GM19463 (cell line): ENCODE measurements around the gene TRIM47.
"Not testable (repeated sequence)": the region's sequence is repeated elsewhere in the genome, so short reads cannot be mapped to it uniquely, and the experiment has no call there.

ENCODE experiments used
- ATAC-seq: cut with Tn5 transposase; IDR thresholded peaks from one replicate; pipeline ENCODE4 v1.9.1; 2021; ENCODE audit warnings: mild to moderate bottlenecking, moderate library complexity; ENCODE audit not compliant: unreplicated experiment

TRIM47 gene

DNA sequence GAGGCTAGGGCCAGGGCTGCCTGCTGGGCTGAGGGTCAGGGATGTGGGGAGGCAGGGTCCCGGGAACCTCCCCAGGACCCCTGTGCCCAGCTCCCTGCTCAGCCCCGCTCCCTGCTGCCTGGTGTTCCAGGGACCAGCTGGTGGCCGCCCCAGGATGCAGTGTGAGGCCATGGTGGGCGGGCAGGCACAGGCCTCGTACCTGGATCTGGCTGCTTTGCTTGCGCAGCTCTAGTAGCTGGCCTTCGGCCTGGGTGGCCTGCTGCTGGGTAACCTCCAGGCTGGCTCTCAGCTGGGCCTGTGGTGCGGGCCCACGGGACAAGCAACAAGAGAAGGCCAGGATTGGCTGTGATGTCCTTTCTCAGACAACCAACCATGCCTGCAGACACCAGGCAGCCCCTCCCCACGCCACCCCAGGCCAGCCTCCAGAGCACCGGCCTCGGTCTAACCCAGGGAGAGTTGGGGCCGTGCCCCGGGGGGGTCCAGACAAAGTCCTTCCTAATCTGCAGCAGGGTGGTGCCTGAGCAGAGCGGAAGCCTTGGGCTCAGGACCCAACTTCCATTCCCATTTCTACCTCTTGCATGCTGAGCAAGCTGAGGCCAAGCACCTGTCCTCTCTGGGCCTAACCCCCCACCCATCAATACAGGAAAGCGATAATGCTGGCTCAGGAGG lies 14.3 kb upstream of the TRIM47 start:
- no peak for ATAC-seq

DNA sequence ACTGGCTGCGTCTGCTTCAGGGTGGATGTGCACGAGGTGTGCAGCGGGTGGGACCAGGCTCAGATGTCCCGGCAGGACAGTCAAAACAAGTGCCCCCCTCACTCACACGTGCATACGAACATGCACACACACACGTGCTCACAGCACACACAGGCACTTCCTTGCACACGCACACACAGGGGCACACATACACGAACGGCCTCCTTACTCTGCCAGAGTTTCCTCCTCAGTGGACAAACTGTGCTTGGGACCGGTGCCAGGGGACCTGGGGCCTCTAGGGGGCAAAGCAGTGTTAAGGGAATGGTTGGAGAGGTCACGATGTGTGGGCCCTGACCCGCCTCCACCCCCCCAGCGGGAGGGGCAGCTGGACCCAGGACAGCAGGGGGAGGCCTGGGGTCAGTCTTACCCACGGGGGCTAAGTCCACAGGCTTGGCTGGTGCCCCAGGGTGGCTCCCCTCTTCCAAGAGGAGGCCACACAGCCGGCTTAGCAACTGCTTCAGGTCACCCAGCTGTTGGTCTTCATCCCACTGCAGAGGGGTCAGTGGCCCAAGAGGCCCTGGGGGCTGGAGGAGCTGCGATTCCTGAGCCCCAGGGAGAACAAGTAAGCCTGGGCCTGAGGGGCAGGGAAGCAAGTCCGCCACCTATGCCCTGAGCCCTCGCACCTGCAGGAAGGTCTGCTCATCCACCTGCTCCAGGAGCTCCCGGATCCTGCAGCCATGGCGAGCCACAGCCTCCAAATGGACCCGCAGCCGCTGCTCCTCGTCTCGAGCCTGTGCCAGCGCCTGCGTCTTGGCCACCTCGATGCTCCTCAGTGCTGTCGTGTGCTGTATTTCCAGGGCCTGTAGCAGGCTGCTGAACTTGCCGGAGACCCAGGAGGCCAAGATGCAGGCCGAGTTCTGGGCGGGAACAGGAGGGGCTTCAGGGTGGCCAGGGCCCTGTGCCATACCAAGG lies 13.5 kb upstream of the TRIM47 start:
- ATAC-seq, result no peak

DNA sequence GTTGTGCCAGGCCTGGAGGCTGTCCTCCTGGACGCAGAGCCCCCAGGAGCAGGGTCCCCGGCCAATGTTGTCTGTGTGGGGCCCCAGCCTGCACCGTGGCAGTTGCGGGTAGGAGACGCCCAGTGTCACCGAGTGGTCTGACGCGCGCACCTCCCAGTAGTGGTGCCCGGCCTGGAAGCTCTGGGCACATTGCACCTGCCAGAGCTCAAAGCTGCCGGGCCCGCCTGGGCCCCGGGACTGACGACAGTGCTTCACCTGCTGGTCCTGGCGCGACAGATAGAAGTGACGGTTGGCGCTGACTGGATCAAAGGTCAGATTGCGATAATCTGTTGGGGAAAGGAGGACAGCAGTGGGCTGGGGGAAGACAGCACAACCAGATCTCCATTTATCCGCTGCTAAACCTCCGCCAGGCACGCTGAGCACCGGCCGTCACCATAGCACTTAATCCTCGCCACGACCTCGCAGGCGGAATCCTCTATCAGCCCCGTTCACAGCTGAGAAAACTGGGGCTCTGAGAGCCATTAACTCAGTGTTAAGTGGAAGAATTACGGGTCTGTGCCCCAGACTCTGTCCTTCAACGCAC lies 12.7 kb upstream of the TRIM47 start:
- ATAC-seq, result no peak

DNA sequence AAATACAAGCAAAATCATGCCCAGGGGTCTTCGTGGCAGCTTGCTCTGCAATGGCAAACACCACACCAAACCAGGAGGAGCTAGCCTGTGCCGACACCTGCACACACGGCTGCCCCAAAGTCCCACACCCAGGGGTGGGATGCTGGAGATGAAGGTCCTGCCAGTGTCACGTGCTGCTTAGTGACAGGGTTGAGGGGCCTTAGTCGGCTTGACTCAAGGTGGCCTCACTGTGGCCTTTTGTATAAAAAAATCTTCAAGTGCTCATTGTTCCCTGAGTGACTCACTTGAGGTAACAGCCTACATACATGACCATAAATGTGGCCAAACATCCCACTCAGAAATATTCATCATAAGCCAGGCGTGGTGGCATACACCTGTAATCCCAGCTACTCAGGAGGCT lies 11.1 kb upstream of the TRIM47 start:
- ATAC-seq, result no peak

DNA sequence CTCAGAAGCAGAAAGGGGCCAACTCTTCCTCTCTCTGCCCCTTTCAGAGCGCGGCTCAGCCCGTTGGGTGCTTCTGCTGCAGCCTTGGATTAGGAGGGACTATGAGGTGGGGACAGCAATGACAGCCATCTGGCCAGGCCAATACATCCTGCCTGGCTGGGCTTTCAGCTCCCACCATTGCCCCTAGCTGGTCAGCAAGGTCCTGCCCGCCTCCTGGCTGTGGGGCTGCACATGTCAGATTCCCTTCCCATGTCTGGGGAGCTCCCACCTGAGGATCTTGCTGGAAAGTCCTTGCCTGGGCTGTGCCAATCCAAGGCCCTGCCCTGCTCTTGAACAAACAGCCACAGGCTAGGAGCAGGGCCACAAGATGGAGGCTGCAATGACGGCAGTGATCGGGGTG lies 10.1 kb upstream of the TRIM47 start:
- no peak for ATAC-seq

DNA sequence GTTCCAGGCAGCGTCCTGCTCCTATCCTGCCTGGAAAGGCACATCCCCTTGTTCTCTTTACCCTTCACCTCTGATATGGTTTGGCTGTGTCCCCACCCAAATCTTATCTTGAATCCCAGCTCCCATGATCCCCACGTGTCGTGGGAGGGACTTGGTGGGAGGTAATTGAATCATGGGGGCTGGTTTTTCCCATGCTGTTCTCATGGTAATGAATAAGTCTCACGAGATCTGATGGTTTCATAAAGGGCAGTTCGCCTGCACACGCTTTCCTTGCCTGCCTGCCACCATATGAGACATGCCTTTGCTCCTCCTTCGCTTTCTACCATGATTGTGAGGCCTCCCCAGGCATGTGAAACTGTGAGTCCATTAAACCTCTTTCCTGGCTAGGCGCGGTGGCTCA lies 7.5 kb upstream of the TRIM47 start:
- not testable (repeated sequence) for ATAC-seq

DNA sequence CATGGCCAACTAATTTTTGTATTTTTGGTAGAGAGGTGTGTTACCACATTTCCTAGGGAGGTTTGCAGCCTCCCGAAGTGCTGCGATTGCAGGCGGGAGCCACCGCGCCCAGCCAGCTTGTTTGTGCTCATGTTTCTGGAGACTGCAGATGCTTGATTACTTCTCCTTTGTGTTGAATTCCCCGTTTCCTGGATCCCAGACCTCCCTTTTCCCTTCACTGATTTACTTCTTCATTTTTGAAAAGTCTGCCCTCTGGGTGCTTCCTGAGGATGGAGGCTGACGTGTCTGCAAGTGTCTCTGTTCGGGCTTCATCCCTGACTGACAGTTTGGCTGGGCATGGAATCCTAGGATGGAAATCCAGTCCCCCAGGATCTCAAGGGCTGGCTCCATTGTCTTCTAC lies 7.0 kb upstream of the TRIM47 start:
- ATAC-seq, result no peak

DNA sequence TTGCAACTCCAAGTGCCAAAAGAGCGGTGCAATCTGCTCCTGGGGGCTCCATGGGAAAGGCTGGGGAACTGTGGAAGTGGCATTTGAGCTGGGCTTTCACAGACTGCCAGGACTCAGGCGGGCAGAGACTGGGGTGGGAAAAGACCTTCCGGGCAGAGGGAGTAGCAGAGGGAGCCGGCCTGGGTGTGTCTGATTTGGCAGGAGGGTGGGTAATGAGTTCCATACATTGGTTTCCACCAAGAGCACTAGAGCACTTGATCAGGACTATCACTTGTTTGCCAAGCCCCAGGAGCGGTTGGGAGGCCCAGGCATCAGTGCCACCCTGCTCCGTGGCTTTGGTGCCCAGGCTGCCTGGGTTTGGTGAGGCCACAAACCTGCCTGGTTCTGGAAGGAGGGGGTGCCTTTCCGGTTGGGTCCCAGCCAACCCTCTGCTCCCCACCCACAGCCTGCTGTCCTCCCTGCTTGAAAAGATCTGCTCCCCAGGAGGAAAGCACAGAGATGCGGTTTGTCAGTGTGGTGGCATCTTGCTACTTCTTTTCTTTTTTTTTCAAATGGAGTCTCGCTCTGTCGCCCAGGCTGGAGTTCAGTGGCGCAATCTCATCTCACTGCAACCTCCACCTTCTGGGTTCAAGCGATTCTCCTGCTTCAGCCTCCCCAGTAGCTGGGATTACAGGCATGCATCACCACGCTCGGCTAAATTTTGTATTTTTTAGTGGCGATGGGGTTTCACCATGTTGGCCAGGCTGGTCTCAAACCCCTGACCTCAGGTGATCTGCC lies 3.5 kb upstream of the TRIM47 start:
- no peak for ATAC-seq

DNA sequence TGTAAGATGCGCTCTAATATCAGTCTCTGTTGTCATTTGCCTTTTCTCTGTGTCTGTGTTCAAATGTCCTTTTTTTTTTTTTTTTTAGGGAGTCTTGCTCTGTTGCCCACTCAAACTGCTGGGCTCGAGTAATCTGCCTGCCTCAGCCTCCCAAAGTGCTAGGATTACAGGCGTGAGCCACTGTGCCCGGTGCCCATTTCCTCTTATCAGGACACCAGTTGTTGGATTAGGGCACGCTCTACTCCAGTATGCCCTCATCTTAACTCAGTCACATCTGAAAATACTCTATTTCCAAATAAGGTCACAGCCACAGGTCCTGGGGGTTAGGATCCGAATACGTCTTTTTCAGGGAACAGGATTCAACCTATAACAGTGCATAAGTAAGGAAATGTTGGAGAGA lies 1.9 kb upstream of the TRIM47 start:
- no peak for ATAC-seq

DNA sequence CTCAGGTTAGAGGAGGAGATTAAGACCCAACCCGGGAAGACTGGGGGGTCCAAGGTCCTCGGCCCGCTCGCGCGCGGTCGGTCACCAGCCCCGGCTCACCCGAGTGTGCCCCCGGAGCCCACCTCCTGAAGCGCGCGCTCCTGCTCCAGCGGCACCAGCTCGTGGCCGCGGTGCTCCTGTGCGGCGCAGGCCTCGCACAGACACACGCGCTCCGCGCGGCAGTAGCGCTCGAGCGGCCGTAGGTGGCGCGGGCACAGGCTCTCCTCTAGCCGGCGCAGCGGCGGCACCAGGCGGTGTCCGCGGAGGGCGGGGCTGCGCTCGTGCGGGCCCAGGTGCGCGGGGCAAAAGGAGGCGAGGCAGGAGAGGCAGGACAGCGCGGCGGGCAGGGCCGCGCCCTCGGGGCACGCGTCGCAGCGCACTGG lies 618 bp downstream of the TRIM47 start:
- ATAC-seq, result peak; percentile 52

DNA sequence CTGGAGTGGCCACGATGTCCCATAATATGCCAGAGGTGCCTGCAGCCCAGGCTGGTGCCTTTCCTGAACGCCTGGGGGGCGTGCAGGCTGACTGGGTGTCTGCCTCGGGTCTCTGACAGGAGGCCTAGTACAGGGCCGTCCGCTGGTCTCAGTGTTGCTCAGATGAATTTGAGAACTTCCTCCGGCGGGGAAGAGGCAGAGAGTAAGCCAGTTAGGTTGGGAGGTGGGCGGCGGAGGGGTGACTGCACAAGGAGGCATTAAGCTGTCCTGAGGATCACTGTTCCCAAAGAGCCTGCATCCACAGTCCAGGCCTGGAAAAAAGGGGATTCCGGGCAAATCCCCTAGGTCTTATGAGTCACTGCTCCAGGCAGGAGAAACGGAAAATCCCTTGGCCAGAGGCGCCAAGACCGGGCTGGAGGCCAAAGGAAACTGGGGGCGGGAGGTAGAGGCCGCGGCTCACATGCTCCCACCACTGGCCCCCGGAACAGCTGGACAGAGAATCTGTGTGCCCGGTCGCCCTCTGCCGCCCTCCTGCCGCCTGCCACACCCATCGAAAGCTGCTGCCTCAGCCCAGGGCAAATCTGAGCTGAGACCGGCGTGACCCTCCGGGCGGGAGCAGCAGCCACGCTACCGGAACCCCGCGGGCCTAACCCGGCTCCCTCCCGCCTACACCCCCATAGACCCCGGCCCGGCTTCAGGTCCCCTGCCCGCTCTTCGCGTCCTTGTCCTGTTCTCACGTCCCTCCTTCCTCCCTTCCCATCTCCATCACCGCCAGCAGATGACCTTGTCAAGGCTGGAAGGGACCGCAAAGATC lies 1.2 kb downstream of the TRIM47 start:
- no peak for ATAC-seq

DNA sequence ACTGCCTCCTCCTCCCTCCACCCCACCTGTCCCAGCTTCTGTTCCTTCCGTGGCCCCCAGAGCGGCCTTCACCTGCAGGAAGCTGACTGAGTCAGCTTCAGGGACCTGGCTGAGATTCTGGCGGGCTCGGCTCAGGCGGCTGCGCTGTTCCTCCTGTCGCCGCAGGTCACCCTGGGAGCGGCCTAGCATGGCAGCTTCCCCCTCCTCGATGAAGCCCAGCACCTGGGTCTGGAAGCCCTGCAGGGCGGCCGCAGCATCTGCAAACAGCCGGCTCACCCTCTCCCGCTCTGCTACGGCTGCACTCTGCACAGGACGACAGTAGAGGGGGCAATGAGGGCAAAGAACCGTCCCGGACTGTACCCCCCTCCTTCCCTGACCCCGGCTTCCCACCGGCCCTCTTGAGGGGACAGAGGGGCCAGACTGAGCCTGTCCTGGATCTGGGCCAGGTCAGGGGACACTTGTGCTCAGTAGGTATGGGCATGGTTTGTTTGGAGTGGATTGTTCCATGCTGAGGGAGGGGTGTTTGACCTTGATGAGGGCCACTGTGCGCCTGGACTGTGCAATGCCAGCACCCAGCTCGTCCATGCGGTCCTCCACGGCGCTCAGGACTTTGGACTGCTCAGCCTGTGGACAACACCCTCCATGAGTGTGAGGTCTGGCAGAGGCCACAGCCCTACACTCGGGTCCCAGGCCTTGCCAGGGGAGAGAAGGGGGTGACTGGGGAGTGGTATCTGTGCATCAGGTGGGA lies 2.0 kb downstream of the TRIM47 start:
- ATAC-seq, result peak; percentile 37

DNA sequence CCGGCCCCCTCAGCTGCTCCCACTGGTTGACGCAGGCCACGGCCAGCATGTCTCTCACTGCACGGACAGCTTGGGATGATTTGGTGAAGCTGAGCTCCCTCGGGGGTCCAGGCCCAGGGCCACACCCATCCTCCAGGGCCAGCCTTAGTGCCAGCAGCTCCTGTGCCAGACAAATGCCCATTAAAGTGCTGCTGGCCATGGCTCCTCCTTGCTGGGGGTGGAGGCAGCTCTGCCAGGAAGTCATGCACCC lies 2.5 kb downstream of the TRIM47 start:
- ATAC-seq, result no peak

DNA sequence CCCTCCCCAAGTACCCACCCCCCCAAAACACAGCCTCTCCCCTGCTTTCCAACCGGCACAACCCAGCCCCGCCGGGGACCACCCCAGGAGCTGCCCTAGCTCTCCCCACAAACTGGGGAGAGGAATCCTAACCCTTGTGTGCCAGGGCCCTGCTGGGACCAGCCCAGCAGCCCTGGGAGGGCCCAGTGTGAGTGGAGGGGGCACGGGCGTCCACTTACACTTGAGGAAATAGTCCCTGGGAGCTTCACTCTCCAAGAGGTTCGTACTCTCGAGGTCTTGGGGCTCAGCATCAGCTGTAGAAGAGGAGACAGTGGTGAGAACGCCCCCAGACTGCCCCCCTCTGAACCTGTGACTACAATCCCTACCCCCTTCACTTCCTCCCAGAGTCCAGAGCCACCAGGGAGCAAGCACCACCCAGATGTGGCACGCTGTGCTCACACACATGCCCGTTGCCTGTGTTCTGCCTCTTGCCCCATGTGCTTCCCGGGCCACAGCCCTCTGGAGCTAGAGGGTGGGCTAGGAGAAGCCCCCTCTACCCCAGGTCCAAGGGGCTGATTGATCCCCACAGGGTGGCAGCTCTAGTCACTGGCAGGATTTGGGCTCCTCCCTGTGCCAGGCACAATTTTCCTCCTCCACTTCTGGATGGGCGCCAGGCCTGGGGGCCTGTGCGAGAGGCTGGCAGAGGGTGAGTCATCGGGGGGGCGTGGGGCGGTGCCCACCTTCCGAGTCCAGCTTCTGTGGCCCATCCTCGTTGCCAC lies 3.0 kb downstream of the TRIM47 start:
- no peak for ATAC-seq

DNA sequence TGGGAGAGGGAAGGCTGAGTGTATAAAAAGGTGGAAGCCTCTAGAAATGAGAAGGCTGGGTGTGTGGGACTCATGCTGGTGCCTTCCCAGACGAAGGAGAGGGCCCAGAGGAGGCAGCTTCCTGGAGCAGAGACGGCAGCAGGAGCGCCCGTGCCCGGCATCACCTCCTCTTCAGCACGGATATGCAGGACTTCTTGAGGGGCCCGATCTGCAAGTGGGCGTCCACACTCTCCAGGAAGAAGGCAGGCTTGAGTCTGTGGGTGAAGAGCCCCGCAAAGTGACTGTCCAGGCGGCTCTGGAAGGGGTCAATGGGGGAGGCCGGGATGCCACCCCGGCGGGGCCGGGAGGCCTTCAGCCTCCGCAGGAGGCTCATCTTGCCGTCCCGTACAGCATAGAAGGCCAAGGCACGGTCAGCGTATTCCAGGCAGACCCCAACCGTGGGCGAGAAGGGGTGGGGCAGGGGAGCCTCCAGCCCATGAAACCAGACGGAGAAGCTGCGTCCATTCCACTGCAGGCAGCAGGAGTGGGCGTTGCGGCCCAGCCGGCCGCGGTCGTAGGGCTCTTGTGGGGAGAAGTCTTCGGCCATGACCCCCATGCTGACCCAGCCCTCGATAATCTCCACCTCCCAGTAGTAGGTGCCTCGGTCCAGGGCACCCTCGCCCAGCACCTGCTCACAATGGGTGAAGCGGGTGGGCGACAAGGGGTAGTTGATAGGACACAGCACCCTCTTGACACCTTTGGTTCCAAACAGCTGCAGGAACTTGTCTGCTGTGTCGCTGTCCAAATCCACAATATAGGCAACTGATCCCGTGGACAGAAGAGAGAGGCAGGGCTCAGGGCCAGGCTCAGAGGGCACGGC lies 3.8 kb downstream of the TRIM47 start:
- ATAC-seq, result no peak

DNA sequence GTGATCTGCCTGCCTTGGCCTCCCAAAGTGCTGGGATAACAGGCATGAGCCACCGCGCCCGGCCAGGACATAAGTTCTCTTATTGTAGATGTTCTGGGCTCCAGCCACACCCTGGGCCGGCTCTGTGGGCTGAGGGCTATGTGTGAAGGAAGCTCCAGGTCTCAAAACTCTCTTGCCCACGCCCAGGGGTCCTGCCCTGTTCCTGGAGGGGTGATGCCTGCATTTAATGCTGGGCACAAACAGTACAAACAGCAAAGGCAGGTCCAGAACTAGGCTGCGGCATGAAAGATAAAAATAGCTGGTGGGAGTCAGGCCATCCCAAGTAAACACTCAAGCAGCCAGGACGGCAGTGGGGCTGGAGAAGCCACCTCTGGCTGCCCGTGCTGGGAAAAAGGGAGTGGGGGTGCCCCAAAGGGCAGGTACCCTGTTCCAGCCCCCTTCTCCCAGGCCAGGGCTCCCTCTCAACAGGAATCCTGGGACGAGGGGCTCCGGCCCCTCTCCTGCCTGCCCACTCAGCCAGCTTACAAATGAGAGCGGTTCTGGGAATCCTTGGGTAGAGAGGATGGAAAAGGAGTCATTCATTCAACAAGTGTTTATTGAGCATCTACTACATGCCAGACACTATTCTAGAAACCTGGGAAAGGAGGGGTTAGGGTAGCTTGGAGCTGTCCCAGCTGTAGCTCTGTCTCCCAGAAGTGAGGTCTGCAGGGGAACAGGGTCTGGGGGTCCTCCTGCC lies 4.6 kb downstream of the TRIM47 start:
- no peak for ATAC-seq
